GM12878 (cell line): ENCODE data around the gene SLC34A1.

ENCODE experiments used
- BHLHE40 ChIP-seq, 2 experiments: fragments of 450-650 bp in 1 of 2; IDR thresholded peaks; 2 replicates each; pipeline ENCODE4 v1.6.1; 2011 to 2017; ENCODE audit warnings: low read depth in 2 of 2, borderline replicate concordance in 1 of 2, improper control_type of control experiment in 1 of 2, low read length in 1 of 2, mild to moderate bottlenecking in 1 of 2
- CEBPB ChIP-seq, 2 experiments: fragments of 150-350 bp in 1 of 2; IDR thresholded peaks; 2 replicates each; pipeline ENCODE4 v1.6.1; 2012 to 2014; ENCODE audit warnings: low read depth in 2 of 2, low read length in 2 of 2, borderline replicate concordance in 1 of 2, inconsistent platforms in 1 of 2
- JUNB ChIP-seq: IDR thresholded peaks from 2 replicates; pipeline ENCODE4 v1.6.1; 2016; ENCODE audit warnings: antibody characterized with exemption, mild to moderate bottlenecking
- RAD21 ChIP-seq: IDR thresholded peaks from 2 replicates; pipeline ENCODE4 v1.6.1; 2011; ENCODE audit warnings: mild to moderate bottlenecking, low read depth, low read length, moderate library complexity; ENCODE audit not compliant: insufficient read depth
- TF ChIP-seq, protein P1 (sequence below), 3 experiments: IDR thresholded peaks in 2 of 3; conservative IDR thresholded peaks in 1 of 3; 2 replicates each; pipeline ENCODE4 v1.5.1; 2011; ENCODE audit warnings: low read depth in 3 of 3, low read length in 3 of 3, mild to moderate bottlenecking in 3 of 3, control low read depth in 2 of 3, moderate library complexity in 2 of 3, inconsistent platforms in 1 of 3, mixed read lengths in 1 of 3; ENCODE audit not compliant: control insufficient read depth in 2 of 3, insufficient read depth in 1 of 3; ENCODE audit errors: extremely low read depth in 1 of 3
- TF ChIP-seq, protein P2 (sequence below): IDR thresholded peaks from 2 replicates; pipeline ENCODE4 v1.6.1; 2012; ENCODE audit warnings: low read depth, low read length, improper control_type of control experiment
- TF ChIP-seq, protein P3 (sequence below): fragments of 450-650 bp; IDR thresholded peaks from 2 replicates; pipeline ENCODE4 v1.6.1; 2017; ENCODE audit warnings: mild to moderate bottlenecking

DNA sequence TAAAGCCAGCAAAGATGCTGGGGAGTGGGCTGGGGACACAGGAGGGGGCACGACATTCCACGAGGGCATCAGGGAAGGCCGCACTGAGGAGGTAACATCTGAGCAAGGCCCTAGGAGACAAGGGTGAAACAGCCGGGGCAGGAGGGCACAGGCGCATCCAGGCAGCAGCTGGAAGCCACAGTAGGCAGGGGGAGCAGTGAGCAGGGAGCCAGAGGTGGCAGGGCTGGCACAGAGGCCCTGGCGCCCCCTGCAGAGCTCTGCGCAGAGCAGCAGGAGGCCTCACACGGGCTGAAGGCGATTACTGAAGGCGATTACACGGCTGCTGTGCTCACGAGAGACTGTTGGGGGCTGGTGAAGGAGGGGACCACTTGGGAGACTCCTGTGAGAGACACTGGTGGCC lies 48.1 kb upstream of the SLC34A1 start:
- TF ChIP-seq, protein P1, sequence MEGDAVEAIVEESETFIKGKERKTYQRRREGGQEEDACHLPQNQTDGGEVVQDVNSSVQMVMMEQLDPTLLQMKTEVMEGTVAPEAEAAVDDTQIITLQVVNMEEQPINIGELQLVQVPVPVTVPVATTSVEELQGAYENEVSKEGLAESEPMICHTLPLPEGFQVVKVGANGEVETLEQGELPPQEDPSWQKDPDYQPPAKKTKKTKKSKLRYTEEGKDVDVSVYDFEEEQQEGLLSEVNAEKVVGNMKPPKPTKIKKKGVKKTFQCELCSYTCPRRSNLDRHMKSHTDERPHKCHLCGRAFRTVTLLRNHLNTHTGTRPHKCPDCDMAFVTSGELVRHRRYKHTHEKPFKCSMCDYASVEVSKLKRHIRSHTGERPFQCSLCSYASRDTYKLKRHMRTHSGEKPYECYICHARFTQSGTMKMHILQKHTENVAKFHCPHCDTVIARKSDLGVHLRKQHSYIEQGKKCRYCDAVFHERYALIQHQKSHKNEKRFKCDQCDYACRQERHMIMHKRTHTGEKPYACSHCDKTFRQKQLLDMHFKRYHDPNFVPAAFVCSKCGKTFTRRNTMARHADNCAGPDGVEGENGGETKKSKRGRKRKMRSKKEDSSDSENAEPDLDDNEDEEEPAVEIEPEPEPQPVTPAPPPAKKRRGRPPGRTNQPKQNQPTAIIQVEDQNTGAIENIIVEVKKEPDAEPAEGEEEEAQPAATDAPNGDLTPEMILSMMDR (IDR thresholded peaks at IDR 0.05 in 2 of 3, conservative IDR thresholded peaks at IDR 0.05 in 1 of 3; ENCODE audit: control insufficient read depth in 2 of 3, extremely low read depth in 1 of 3, insufficient read depth in 1 of 3, low read depth in 3 of 3, low read length in 3 of 3): peak; percentile 16 to 53 (median 36); a peak in 3 of 6 replicates
- TF ChIP-seq CEBPB (IDR thresholded peaks at IDR 0.05; ENCODE audit: borderline replicate concordance in 1 of 2, low read depth in 2 of 2, low read length in 2 of 2) (no peak), BHLHE40 (IDR thresholded peaks at IDR 0.05; ENCODE audit: borderline replicate concordance in 1 of 2, low read depth in 2 of 2, low read length in 1 of 2) (no peak), JUNB (no peak), RAD21 (no peak)
- TF ChIP-seq, protein P2, sequence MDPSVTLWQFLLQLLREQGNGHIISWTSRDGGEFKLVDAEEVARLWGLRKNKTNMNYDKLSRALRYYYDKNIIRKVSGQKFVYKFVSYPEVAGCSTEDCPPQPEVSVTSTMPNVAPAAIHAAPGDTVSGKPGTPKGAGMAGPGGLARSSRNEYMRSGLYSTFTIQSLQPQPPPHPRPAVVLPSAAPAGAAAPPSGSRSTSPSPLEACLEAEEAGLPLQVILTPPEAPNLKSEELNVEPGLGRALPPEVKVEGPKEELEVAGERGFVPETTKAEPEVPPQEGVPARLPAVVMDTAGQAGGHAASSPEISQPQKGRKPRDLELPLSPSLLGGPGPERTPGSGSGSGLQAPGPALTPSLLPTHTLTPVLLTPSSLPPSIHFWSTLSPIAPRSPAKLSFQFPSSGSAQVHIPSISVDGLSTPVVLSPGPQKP: no peak
- TF ChIP-seq, protein P3, sequence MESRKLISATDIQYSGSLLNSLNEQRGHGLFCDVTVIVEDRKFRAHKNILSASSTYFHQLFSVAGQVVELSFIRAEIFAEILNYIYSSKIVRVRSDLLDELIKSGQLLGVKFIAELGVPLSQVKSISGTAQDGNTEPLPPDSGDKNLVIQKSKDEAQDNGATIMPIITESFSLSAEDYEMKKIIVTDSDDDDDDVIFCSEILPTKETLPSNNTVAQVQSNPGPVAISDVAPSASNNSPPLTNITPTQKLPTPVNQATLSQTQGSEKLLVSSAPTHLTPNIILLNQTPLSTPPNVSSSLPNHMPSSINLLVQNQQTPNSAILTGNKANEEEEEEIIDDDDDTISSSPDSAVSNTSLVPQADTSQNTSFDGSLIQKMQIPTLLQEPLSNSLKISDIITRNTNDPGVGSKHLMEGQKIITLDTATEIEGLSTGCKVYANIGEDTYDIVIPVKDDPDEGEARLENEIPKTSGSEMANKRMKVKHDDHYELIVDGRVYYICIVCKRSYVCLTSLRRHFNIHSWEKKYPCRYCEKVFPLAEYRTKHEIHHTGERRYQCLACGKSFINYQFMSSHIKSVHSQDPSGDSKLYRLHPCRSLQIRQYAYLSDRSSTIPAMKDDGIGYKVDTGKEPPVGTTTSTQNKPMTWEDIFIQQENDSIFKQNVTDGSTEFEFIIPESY: no peak
